ENCODE measurements around the gene TRNAU1AP. TPM values are rescaled to one million over a fixed set of nuclear protein-coding genes. Genes with fewer than 3 reads are reported as not detected.
A peak's percentile ranks its signal among the peaks of the same experiment; 100 is the strongest.
"Not testable (repeated sequence)": the region's sequence is repeated elsewhere in the genome, so short reads cannot be mapped to it uniquely, and the experiment has no call there.

The TRNAU1AP gene
- total RNA-seq, 4 donors from 2014 or later: 18.5 to 25.0 (median 21.8) TPM

DNA sequence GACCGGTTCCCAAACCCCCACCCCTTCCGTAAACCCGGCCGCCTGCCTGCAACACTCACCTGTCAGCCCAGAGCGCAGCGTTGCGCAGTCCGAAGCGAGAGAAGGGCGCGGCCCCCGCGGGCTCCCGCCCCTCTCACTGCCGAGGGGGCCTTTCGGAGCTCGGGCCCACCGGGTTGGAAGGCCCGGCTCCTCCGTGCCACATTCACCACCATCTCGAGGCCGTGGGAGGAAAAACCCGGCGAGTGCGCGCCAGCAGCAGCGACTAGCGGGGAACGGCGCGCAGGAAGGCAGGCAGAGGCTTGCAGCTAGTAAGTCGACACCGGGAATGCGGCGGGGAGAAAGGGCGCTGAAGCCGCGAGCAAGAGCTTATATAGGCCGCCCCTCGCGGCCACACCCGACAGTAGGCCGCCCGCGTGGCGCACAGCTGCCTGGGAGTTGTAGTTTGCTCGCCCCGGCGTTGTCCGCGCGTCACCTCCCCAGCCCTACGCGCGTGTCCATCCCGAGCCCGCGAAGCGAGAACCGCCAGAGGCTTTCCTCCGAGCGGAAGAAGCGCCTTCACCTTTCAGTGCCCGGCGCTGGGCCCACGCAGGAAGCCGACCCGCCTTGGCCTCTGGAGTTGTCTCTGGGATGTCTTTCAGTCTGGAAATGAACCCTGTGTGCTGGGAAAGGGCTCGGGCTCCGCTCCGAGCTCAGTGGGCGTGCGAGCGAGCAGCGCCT is 28.8 kb downstream of the TRNAU1AP start:
- peak; percentile 100 for TF ChIP-seq POLR2AphosphoS5 (IDR thresholded peaks at IDR 0.05)
- TF ChIP-seq EP300 (IDR thresholded peaks at IDR 0.05): no peak
- peak; percentile 98 to 99 for TF ChIP-seq POLR2A (IDR thresholded peaks at IDR 0.05)
- peak in 2 of 4 experiments; percentile 53 to 61 for TF ChIP-seq CTCF (IDR thresholded peaks at IDR 0.05)
- WGBS, 2 donors (ENCODE audit: low coverage in 1 of 2): no CpG with 5 or more reads among the region's 75 CpGs
- Histone ChIP-seq H3K4me1 (peaks cover 0 to 47% (median 18%) of the 10 kb centered on the region in 3 donors), H3K27me3 (no peaks in the 10 kb centered on the region), H3K27ac (peak overlapping the region; percentile 74 to 98 (median 92)), H3K4me3 (peak overlapping the region; percentile 80 to 96), H3K36me3 (peaks cover 0 to 38% of the 10 kb centered on the region in 2 donors), H3K9me3 (no peaks in the 10 kb centered on the region)
- peak; percentile 99 for ATAC-seq

GRCh38 chr1:28582248-28582615 is 29.3 kb downstream of the TRNAU1AP start:
- TF ChIP-seq EP300 (IDR thresholded peaks at IDR 0.05) (no peak), CTCF (IDR thresholded peaks at IDR 0.05) (no peak), POLR2A (IDR thresholded peaks at IDR 0.05) (no peak), POLR2AphosphoS5 (IDR thresholded peaks at IDR 0.05) (no peak)
- 2 to 4% methylated on average over 7 to 8 of the region's 10 CpGs for WGBS, 2 donors (ENCODE audit: low coverage in 1 of 2)

DNA sequence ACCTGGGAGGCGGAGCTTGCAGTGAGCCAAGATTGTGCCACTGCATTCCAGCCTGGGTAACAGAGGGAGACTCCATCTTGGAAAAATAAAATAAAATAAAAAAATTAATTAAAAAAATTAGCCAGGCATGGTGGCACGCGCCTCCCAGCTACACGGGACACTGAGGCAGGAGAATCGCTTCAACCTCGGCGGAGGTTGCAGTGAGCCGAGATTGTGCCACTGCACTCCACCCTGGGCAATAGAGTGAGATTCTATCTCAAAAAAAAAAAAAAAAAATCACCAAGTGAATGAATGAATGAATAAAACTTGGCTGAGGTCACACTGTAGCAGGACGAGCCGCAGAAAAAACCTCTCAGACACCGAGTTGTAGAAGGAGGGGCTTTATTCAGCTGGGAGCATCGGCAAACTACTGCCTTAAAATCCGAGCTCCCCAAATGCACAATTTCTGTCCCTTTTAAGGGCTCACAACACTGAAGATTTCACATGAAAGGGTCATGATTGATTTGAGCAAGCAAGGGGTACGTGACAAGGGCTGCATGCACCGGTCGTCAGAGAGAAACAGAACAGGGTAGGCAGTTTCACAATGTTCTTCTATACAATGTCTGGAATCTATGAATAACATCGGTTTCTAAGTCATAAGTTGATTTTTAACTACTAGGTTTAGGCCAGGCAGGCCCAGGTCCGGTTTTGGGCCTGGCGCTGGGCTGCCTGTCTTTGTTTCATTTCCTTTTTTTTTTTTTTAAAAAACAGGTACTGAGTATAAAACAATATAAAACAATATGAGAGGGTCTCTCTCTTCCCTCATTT is 33.9 kb downstream of the TRNAU1AP start:
- not testable (repeated sequence) for H3K4me3 ChIP-seq, ATAC-seq, H3K27me3 ChIP-seq, H3K36me3 ChIP-seq, H3K27ac ChIP-seq, H3K9me3 ChIP-seq
- WGBS, 2 donors (ENCODE audit: low coverage in 1 of 2): 88% methylated on average over 17 to 18 of the region's 19 CpGs
- peaks cover 0 to 17% (median 8%) of the 10 kb centered on the region in 3 donors for H3K4me1 ChIP-seq

More at GRCh38 chr1:28582248-28582615, 29.3 kb downstream of the TRNAU1AP start:
- ATAC-seq: peak; percentile 46
- peaks cover 0 to 47% (median 18%) of the 10 kb centered on the region in 3 donors for H3K4me1 ChIP-seq
- H3K4me3 ChIP-seq: peak overlapping the region; percentile 80 to 96
- peaks cover 0 to 32% of the 10 kb centered on the region in 2 donors for H3K36me3 ChIP-seq
- H3K27ac ChIP-seq: peak overlapping the region; percentile 74 to 98 (median 92)
- H3K9me3 ChIP-seq: no peaks in the 10 kb centered on the region
- no peaks in the 10 kb centered on the region for H3K27me3 ChIP-seq

DNA sequence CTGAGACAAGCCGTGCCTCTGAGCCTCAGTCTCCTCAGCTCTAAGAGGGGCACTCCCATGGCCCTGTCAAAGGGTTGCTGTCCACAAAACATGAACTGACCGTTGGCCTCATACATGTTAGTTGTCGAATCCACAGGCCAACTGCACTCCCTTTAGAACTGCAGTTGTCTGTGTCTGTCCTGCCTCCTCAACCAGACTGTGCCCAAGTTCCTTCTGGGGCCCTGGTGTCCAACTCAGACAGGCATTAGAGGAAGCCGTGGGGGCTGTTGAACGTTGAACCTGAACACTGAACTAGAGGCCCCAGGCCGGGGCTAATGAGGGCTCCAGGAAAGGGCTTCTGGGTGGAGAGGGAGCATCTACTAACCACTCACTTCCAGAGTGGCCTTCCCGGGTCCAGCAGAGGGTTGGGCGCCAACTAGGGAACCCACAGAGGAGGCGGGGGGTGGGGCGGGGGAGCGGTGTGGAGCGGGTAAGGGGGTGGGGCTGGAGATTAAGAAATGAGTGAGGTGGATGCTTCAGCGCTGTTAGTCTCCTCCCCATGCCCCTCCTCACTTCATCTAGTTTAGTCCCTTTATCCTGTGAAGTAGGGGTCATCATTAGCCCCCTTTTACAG is 38.9 kb downstream of the TRNAU1AP start, which contains the start of gene RAB42:
TSS of gene RAB42 (plus strand) at position 558 of the 613 bp plus-strand sequence. CDS start 247 bp downstream, outside the sequence.
- Histone ChIP-seq H3K27ac (peak within 1 kb of the TSS in 3 of 4 donors; percentile 9 to 68 (median 34)), H3K4me3 (peak within 1 kb of the TSS; percentile 36 to 58), H3K4me1 (peaks cover 0 to 17% (median 0%) of the 10 kb centered on the region in 3 donors), H3K27me3 (no peaks in the 10 kb centered on the region), H3K9me3 (no peaks in the 10 kb centered on the region), H3K36me3 (no peaks in the 10 kb centered on the region)
- ATAC-seq: peak; percentile 77
- no peak for TF ChIP-seq POLR2AphosphoS5 (IDR thresholded peaks at IDR 0.05)
- no peak for TF ChIP-seq POLR2A (IDR thresholded peaks at IDR 0.05)
- TF ChIP-seq CTCF (IDR thresholded peaks at IDR 0.05): no peak
- no peak for TF ChIP-seq EP300 (IDR thresholded peaks at IDR 0.05)
- WGBS, 2 donors (ENCODE audit: low coverage in 1 of 2): 14% methylated on average over 1 of the region's 13 CpGs; no CpG with 5 or more reads in 1 of the 2 donors

All from gastroesophageal sphincter (tissue), 4 donors.